K562 (cell line): Measurements from ENCODE around the gene NFIB. TPM values are rescaled to one million over a fixed set of nuclear protein-coding genes. Genes with fewer than 3 reads are reported as not detected.

Source experiments
- ATAC-seq: fragments of 200-7000 bp; cut with Tn5 transposase; 3 replicates; pipeline ENCODE4 v1.9.1; 2020; ENCODE audit warnings: moderate library complexity
- BruUV-seq: library from RNA; stranded (reverse); fragments of 400-500 nt; replicated peaks from 2 replicates; lab custom pipeline; 2021; lab: Mats Ljungman, UMichigan
- CTCF ChIA-PET: fragments of 300-600 bp; formaldehyde crosslinking; extraction: SDS; loops from one replicate; lab custom pipeline; 2021; ENCODE audit warnings: low intra/inter-chr PET ratio; lab: Yijun Ruan, JAX
- POLR2A ChIA-PET: fragments of 300-600, 350-650 bp; sonication (Branson Sonifier 250); formaldehyde crosslinking; extraction: SDS; loops from one replicate; lab custom pipeline; 2021; ENCODE audit warnings: antibody characterized with exemption, inconsistent platforms; lab: Yijun Ruan, JAX
- DNase-seq, 4 experiments: peaks; one replicate each; pipeline versions ENCODE4 v3.0.0 to v3.0.0-alpha.2; 2011 to 2018; ENCODE audit warnings: low spot score in 3 of 4, mixed read lengths in 3 of 4; ENCODE audit errors: extremely low read depth in 1 of 4
- FAIRE-seq: peaks from 2 replicates; lab custom pipeline; 2011; peaks lifted over from hg19 to GRCh38; lab: Jason Lieb, UNC
- H2AFZ ChIP-seq: 2 replicates; pipeline ENCODE4 v1.6.0; 2011; ENCODE audit warnings: low read depth, low read length, control low read depth, inconsistent platforms
- H3K27ac ChIP-seq: fragments of 200-600 bp; 3 replicates; pipeline ENCODE4 v1.8.0; 2011; ENCODE audit warnings: low read depth, mild to moderate bottlenecking, control low read depth, inconsistent platforms, low read length, moderate library complexity, mixed read lengths; ENCODE audit errors: extremely low read depth
- H3K27me3 ChIP-seq, 2 experiments: fragments of 300-600 bp in 1 of 2; 2 replicates in 1 of 2; 3 replicates in 1 of 2; pipeline versions ENCODE4 v1.6.0 to v1.8.0; 2011; ENCODE audit warnings: inconsistent platforms in 2 of 2, low read length in 2 of 2, mild to moderate bottlenecking in 1 of 2, mixed read lengths in 1 of 2, moderate library complexity in 1 of 2; ENCODE audit not compliant: control insufficient read depth in 2 of 2, insufficient read depth in 2 of 2
- H3K36me3 ChIP-seq: fragments of 300-600 bp; 3 replicates; pipeline ENCODE4 v1.8.0; 2011; ENCODE audit warnings: mild to moderate bottlenecking, low read length, inconsistent platforms; ENCODE audit not compliant: control insufficient read depth, insufficient read depth
- H3K4me1 ChIP-seq, 2 experiments: fragments of 200-600 bp in 1 of 2; replicated peaks in 1 of 2; 2 replicates in 1 of 2; 3 replicates in 1 of 2; pipeline versions ENCODE4 v1.5.1 to v1.8.0; 2011; ENCODE audit warnings: inconsistent platforms in 2 of 2, low read length in 2 of 2, mild to moderate bottlenecking in 1 of 2, mixed read lengths in 1 of 2, moderate library complexity in 1 of 2; ENCODE audit not compliant: control insufficient read depth in 2 of 2, insufficient read depth in 2 of 2
- H3K4me2 ChIP-seq: 2 replicates; pipeline ENCODE4 v1.6.1; 2011; ENCODE audit warnings: low read length, control low read depth, inconsistent platforms, mixed read lengths; ENCODE audit not compliant: insufficient read depth
- H3K4me3 ChIP-seq: fragments of 200-600 bp; sonication (generic), shearing (Covaris generic); 2 replicates; pipeline ENCODE4 v1.5.1; 2016; ENCODE audit warnings: control low read depth, inconsistent platforms
- H3K79me2 ChIP-seq: fragments of 200-600 bp; 3 replicates; pipeline ENCODE4 v1.8.0; 2011; ENCODE audit warnings: low read length, inconsistent platforms; ENCODE audit not compliant: control insufficient read depth, insufficient read depth
- H3K9ac ChIP-seq, 2 experiments: 2 replicates each; pipeline versions ENCODE4 v1.6.0 to v1.6.1; 2011; ENCODE audit warnings: low read depth in 2 of 2, low read length in 2 of 2, control low read depth in 1 of 2, inconsistent platforms in 1 of 2, mild to moderate bottlenecking in 1 of 2, mixed read lengths in 1 of 2; ENCODE audit not compliant: insufficient read depth in 1 of 2
- H3K9me1 ChIP-seq: one replicate; pipeline ENCODE4 v1.6.0; 2011; ENCODE audit warnings: inconsistent platforms, mild to moderate bottlenecking, low read length, moderate library complexity; ENCODE audit not compliant: control insufficient read depth, insufficient read depth
- H3K9me3 ChIP-seq: replicated peaks from 2 replicates; pipeline ENCODE4 v1.5.1; 2011; ENCODE audit warnings: low read depth, low read length, inconsistent platforms; ENCODE audit not compliant: control insufficient read depth, insufficient read depth
- H4K20me1 ChIP-seq: replicated peaks from 2 replicates; pipeline ENCODE4 v1.6.1; 2011; ENCODE audit warnings: low read length, inconsistent platforms, mixed read lengths; ENCODE audit not compliant: control insufficient read depth, insufficient read depth
- CC2D1A ChIP-seq: fragments of 450-650 bp; IDR thresholded peaks from 2 replicates; pipeline ENCODE4 v1.6.1; 2017; ENCODE audit warnings: mild to moderate bottlenecking
- E4F1 ChIP-seq: fragments of 250-450 bp; sonication (Bioruptor Pico); IDR thresholded peaks from 2 replicates; pipeline ENCODE4 v1.5.0; 2021; ENCODE audit warnings: mild to moderate bottlenecking, borderline replicate concordance
- EGR1 ChIP-seq: fragments of 450-650 bp; conservative IDR thresholded peaks from 2 replicates; pipeline ENCODE4 v1.6.1; 2017; ENCODE audit warnings: mild to moderate bottlenecking
- ESRRA ChIP-seq: fragments of 450-650 bp; IDR thresholded peaks from 2 replicates; pipeline ENCODE4 v1.6.1; 2014; ENCODE audit warnings: low read depth, mild to moderate bottlenecking, moderate library complexity, borderline replicate concordance
- KAT8 ChIP-seq: fragments of 450-650 bp; IDR thresholded peaks from 2 replicates; pipeline ENCODE4 v1.6.1; 2016; ENCODE audit warnings: low read depth, mild to moderate bottlenecking
- PBX2 ChIP-seq, 2 experiments: IDR thresholded peaks in 1 of 2; conservative IDR thresholded peaks in 1 of 2; 2 replicates each; pipeline ENCODE4 v1.6.1; 2016; ENCODE audit warnings: low read depth in 2 of 2, mild to moderate bottlenecking in 1 of 2, missing compliant biosample characterization in 1 of 2, missing genetic modification characterization in 1 of 2, moderate library complexity in 1 of 2
- RBM15 ChIP-seq: fragments of 200-400 bp; formaldehyde crosslinking; IDR thresholded peaks from 2 replicates; pipeline ENCODE4 v1.6.1; 2018; ENCODE audit warnings: mild to moderate bottlenecking, low read length, moderate library complexity; ENCODE audit not compliant: insufficient read depth
- ZNF174 ChIP-seq: fragments of 250-450 bp; sonication (Bioruptor Pico); IDR thresholded peaks from 2 replicates; pipeline ENCODE4 v1.4.0; 2020; ENCODE audit warnings: mild to moderate bottlenecking
- ZNF384 ChIP-seq: IDR thresholded peaks from 2 replicates; pipeline ENCODE4 v1.6.1; 2012; ENCODE audit warnings: low read depth, low read length, improper control_type of control experiment
- ZNF79 ChIP-seq: fragments of 250-450 bp; sonication (Bioruptor Pico); IDR thresholded peaks from 2 replicates; pipeline ENCODE4 v1.4.0; 2020; ENCODE audit warnings: low read depth, mild to moderate bottlenecking, moderate library complexity
- WGBS: fragments of 100-300 bp; shearing (Covaris generic); methylation state at CpG from one replicate; pipeline ENCODE4 v1.1.6; 2016; ENCODE audit warnings: low coverage, mixed read lengths; ENCODE audit not compliant: insufficient coverage; ENCODE audit errors: missing lambda C conversion rate; 5-methylcytosine and 5-hydroxymethylcytosine counted together
- in situ Hi-C: fragments of 300-500 bp; cut with MboI; formaldehyde crosslinking; loops from 4 replicates; pipeline ENCODE4 v1.15.0; 2018; ENCODE audit warnings: inconsistent platforms, mixed read lengths
- intact Hi-C: fragments of 100-400 bp; cut with micrococcal nuclease; formaldehyde crosslinking; loops from 2 replicates; pipeline ENCODE4 v1.14.2; 2022
- polyA plus RNA-seq, 8 experiments: library from polyadenylated mRNA; depleted of rRNA in 4 of 8; stranded (reverse) in 5 of 8; unstranded in 3 of 8; fragments of >200 nt; fragmentation: Nextera tagmentation in 2 of 8; fragmentation: Illumina TruSeq in 1 of 8; extraction: Ambion mirVana in 2 of 8; extraction: Trizol in 1 of 8; gene quantifications; 2 replicates each; pipeline versions ENCODE4 v1.2.1 to v1.2.3, GENCODE V29; 2011 to 2014; ENCODE audit warnings: inconsistent platforms in 1 of 8, missing spikeins in 1 of 8
- total RNA-seq, 7 experiments: library from RNA; depleted of rRNA in 6 of 7; stranded (reverse); fragments of >200 nt in 6 of 7; fragmentation: Illumina TruSeq in 2 of 7; extraction: Trizol in 2 of 7; gene quantifications; 2 replicates each; pipeline versions ENCODE4 v1.2.1 to v1.2.3, GENCODE V29; 2011 to 2021; ENCODE audit warnings: low replicate concordance in 1 of 7

NFIB gene
- total and polyA plus RNA-seq, 9 of the 15 experiments (the other 6 are each of a cell fraction or from before 2014, with no cell fraction given), result 1.2 to 3.3 (median 1.9) TPM

- H3K79me2 ChIP-seq, result no peaks in the 10 kb centered on the region
- H3K9ac ChIP-seq, result no peak overlapping the region
- no peak overlapping the region for H3K4me3 ChIP-seq
- WGBS, result 11% methylated on average over 4 of the region's 4 CpGs
- H3K27me3 ChIP-seq, result no peaks in the 10 kb centered on the region; a peak in 1 of 5 replicates
- BruUV-seq, result no TSS peak
- no peak for ATAC-seq
- no peak overlapping the region for H2AFZ ChIP-seq
- in situ Hi-C loops (no loop called here), intact Hi-C loops (no loop called here)
- no peaks in the 10 kb centered on the region for H4K20me1 ChIP-seq
- no peak for FAIRE-seq
- no peaks in the 10 kb centered on the region for H3K9me1 ChIP-seq
- H3K36me3 ChIP-seq, result no peaks in the 10 kb centered on the region
- ChIA-PET CTCF (no interaction called here), POLR2A (interaction anchor here (0.5 to 1.0 kb wide), 2 partner anchors 11 to 121 kb away, joined by 3 to 4 read pairs; no protein-coding TSS in a partner anchor)
- H3K9me3 ChIP-seq, result no peaks in the 10 kb centered on the region
- TF ChIP-seq E4F1, result no peak
- TF ChIP-seq KAT8, result no peak
- H3K4me1 ChIP-seq, result no peaks in the 10 kb centered on the region
- no peak overlapping the region for H3K4me2 ChIP-seq
- no peak overlapping the region for H3K27ac ChIP-seq
- no peak for DNase-seq
Observed at GRCh38 chr9:14081745-14082144, 232.2 kb downstream of the NFIB start.

- no peak overlapping the region for H3K4me3 ChIP-seq
- no peaks in the 10 kb centered on the region for H3K9me3 ChIP-seq
- H4K20me1 ChIP-seq, result no peaks in the 10 kb centered on the region
- H3K9ac ChIP-seq, result no peak overlapping the region
- no peak overlapping the region for H3K4me2 ChIP-seq
- ChIA-PET POLR2A (no interaction called here), CTCF (no interaction called here)
- WGBS, result 3% methylated on average over 5 of the region's 6 CpGs
- H3K9me1 ChIP-seq, result no peaks in the 10 kb centered on the region
- no peaks in the 10 kb centered on the region for H3K36me3 ChIP-seq
- FAIRE-seq (no peak), DNase-seq (no peak), ATAC-seq (no peak)
- H3K27ac ChIP-seq, result no peak overlapping the region
- H2AFZ ChIP-seq, result no peak overlapping the region
- H3K4me1 ChIP-seq, result no peaks in the 10 kb centered on the region
- H3K79me2 ChIP-seq, result no peaks in the 10 kb centered on the region
- no peaks in the 10 kb centered on the region; a peak in 1 of 5 replicates for H3K27me3 ChIP-seq
- intact Hi-C loops (no loop called here), in situ Hi-C loops (no loop called here)
- BruUV-seq, result no TSS peak
- TF ChIP-seq ESRRA (no peak), CC2D1A (no peak), RBM15 (no peak), PBX2 (CRISPR knock-in tag; IDR thresholded peaks at IDR 0.05; ENCODE audit: low read depth) (no peak), PBX2 (tag; conservative IDR thresholded peaks at IDR 0.05; ENCODE audit: low read depth) (no peak), ZNF79 (CRISPR knock-in tag) (no peak), ZNF384 (no peak), ZNF174 (CRISPR knock-in tag) (no peak), EGR1 (no peak)
Observed at GRCh38 chr9:14080959-14081542, 232.9 kb downstream of the NFIB start.
